Suppressor macrophage treated with lipopolysaccharide for 1 hour (primary cell): ENCODE measurements around the gene LAMP1.
"Not testable (repeated sequence)": the region's sequence is repeated elsewhere in the genome, so short reads cannot be mapped to it uniquely, and the experiment has no call there.

Experiments
- DNase-seq, 3 donors: peaks; one replicate each; pipeline ENCODE4 v3.0.0-alpha.2; 2020 to 2022

The LAMP1 gene

DNA sequence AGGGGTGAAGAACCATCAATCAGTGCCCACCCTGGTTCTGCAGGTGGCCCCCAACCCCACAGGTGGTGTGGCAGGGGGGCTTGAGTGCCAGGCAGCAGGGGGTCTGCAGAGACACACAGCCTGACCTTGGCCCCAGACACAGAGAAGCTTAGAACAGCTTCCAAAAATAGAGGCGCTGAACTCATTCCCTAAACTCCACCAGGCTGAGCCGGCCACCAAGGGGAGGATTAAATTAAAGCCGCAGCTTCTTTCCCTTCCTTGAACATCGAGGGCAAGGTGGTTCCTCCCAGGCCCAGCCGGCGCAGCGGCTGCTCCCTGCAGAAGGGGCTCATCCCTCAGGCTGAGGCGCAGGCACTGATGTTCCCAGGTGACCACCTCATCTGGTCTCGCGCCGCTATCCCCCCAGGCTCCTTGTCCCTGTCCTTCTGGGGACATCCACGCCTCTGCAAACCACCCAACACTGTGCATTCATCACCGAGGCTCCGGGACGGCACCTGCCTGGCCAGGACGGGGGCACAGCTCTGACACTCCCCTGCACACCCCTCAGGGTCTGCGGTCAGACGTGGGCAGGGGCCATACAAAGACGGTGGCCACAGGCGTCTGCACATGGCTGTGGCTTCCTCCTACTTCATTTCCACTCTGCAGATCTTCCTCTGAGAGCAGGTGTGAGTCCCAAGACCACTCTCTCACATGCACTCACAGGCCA is 30.9 kb downstream of the LAMP1 start:
- DNase-seq: no peak

DNA sequence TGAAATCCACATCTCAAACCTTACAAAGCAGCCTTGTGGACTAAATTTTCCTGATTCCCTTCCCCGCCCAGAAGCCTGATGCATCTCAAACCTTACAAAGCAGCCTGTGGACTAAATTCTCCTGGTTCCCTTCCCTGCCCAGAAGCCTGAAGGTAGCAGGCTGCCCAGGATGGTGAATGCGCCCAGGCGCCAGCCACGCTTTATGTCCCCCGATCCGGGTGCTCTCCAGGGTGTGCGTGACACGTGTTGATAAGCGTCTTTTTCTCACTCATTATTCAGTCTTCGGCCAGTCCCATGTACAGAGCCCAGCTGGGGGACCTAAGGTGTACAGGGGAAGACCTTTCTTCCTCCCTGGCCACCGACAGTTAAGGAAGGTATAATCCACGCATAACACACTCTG is 31.8 kb downstream of the LAMP1 start:
- no peak for DNase-seq

DNA sequence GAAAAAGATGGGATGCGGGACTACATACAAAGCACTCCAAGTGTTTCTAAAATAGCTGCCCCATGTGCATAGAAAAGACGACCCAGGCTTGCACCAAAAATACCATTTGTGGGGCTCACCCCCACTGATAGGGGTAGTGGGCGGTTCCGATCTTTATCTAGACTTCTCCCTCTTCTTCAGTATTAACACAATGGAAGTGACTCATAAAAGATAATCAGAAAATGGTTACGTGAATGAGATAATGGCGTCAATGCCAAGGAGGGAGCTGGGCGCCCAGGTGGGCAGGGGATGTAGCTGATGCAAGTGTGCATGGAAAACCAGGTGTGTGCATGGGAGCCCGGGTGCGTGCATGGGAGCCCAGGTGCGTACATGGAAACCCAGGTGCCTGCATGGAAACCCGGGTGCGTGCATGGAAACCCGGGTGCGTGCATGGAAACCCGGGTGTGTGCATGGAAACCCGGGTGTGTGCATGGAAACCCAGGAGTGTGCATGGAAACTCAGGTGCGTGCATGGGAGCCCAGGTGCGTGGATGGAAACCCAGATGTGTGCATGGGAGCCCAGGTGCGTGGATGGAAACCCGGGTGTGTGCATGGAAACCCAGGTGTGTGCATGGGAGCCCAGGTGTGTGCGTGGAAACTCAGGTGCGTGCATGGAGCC is 32.7 kb downstream of the LAMP1 start:
- DNase-seq: no peak

DNA sequence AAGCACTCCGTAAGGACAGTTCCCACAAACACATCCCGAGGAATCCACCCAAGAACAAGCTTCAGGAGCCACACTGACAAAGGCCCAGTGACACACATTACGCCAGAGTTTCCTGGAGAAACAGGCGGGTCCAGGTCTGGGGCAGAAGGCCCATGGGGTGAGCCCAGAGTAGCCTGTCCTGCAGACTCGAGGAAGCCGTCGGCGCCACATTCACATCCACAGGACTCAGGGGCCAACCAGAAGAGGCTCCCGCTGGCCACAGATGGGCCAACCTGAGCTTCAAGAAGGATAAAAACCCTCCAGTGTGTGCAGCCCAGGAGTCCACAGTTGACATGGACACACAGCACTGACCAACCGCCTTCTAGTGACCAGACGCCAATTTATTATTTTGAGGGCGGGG is 35.6 kb downstream of the LAMP1 start:
- DNase-seq: no peak

DNA sequence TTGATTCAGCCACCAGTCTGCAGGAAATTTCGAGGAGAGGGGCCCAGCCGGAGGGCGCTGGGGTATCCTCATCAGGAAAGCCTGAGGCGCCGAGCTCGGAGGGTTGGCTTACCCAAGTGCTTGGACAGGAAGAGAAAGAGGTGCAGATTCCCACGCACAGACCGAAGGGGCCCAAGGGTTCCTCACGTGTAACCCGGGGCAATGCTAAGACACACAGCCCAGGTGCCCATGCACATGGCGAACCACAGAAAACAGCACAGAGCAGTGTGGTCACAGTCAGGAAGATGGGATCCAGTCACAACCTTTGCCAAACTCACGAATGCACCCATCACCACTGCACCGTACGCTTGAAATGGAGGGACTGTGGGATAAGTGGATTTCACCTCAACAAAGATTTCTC is 36.0 kb downstream of the LAMP1 start:
- DNase-seq: no peak

DNA sequence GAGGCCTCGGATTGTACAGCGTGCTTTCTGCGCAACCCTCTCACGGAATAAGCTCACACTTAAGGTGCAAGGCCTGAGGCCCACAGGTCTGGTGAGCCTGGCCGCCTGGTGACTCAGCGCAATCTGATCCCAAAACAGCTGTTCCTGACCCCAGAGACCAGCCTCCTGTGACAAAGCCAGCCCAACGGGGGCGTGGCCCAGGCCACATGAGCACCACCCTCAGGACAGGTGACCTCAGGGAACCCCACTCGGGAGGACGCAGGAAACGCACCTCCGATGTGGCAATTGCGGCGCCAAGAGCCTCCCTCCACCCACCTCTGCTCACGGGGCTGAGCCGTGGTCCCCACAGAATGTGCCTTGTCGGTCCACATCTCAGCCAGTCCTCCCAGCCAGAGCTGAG is 40.5 kb downstream of the LAMP1 start:
- no peak for DNase-seq

DNA sequence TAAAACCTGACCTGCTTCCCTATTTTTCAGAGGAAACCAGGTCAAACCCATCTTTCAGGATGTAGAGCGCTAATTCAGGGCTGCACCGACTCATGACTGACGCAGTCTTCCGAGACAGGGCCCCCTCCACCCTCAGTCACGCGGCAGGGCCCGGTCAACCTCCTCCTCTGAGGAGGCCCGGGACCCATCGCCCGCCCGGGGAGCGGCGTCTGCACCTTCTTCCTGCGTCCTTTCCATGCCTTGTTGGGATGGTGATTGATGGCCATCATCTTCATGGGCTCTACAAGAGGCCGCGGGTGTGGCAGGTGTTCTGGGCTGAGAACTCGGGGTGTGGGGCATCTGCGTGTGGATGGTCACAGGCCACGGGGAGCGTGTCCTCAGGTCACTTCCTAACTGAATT is 40.9 kb downstream of the LAMP1 start:
- DNase-seq: no peak

DNA sequence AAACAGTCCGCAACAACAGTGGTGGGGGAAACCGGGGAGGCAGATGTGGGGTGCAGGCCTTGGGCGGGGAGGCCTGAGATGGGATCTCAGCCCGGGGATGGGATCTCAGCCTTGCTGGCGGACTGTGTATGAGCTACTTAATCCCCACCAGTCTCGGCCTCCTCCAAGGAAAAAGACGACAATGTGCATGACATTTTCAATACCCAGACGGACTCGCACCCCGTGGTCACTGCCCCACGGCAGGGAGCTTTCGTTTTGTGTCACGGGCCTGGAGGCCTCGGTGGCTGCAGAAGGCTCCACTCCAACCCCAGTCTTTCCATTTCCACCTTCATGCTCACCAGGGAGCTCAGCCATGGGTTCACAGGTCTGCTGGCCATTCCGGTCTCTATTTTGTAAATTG is 41.4 kb downstream of the LAMP1 start:
- DNase-seq: no peak

DNA sequence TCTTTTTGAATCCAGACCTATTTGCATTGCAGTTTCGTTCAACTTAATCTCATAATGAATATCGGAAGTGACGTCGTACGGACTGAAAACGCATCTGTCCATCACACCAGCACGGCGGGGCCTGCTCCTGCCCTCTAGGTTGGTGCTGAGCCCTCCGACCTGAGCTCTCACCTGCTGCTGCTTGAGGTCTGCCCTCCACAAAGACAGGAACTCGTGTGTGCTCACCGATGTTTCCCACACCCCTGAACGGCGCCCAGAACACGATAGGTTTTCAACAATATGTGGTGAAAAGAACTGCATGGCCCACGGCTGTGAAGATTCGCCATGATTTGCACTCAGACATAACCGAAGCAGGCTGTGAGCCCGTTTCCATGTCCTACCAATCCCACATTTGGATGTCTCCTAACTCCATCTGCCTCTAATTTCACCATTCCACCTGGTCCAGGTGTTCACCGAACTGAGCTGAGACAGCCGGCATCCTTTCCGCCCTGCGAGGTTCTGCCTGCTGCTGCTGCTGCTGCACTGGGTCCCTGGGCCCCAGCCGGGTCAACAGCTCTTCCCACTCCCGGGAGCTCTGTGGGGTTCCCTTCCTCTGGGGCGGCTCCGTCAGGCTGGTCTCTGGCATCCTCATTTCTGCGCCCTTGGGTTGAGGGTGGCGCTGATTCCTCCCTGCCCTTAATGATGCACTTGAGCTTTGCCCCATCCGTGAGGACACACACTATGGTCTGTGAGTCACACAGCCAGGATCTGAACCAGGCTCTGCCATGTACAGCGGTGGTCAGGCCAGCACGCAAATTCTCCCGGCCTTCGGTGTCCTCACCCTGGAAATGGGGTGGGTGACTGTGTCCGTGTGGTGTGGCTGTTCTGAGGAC is 46.0 kb downstream of the LAMP1 start:
- DNase-seq: no peak

DNA sequence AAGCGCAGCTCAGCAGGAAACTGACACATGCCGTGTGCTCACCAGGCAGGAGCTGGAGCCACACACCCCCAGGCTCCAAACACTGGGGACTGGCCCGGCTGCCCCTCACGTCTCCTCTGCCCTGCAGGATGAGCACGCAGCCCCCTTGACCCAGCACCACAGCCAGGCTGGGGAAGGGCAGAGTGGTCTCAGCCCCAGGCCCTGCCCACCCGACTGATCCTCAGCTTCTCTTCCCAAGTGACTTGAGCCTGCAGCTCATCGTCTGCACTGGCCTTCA is 46.6 kb downstream of the LAMP1 start:
- DNase-seq: no peak

DNA sequence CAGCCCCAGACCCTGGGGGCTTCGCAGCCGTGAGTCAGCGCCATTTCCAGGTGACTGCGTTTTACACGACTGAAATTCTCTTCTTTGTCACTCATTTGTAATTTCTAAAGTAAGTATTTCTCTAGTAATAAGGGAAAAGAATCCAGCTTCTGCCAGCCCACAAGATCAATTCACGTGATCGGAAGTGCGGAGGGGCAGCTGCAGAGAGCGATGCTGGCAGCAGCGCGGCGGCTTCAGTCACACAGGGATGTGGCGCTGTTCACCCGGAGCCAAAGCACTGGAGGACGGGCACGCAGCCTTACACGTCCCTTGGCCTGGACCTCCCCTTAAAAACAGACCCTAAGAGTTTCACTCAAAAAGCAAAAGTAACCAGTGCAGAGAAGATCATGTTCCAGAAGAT is 48.4 kb downstream of the LAMP1 start:
- DNase-seq: no peak

DNA sequence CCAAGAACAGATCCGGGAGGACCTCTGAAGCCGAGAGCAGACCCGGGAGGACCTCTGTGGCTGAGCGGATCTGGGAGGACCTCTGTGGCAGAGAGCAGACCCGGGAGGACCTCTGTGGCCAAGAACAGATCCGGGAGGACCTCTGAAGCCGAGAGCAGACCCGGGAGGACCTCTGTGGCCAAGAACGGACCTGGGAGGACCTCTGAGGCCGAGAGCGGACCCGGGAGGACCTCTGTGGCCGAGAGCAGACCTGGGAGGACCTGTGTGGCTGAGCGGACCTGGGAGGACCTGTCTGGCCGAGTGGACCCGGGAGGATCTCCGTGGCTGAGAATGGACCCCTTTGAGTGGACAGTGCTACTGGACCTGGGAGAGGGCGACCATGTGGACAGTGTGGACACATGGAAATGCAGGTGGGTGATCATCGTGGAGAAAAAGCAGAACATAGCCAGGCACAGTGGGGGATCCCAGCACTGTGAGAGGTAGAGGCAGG is 50.7 kb downstream of the LAMP1 start:
- DNase-seq: not testable (repeated sequence)

DNA sequence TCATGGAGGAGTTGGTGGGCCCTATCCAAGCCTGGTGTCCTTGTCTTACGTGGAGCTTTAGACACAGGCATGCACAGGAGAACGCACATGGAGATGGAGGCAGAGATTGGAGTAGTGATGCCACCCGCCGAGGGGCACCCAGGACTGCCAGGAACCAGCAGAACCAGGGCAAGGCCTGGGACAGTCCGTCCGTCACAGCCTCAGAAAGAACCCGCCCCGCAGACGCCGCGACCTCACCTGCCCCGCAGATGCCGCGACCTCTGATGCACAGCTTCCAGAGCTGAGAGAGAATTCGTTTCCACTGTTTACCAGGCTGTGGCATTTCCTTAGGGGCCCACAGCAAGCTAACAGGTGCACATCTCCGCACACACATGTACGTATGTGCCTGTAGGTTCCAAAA is 51.6 kb downstream of the LAMP1 start:
- no peak for DNase-seq

DNA sequence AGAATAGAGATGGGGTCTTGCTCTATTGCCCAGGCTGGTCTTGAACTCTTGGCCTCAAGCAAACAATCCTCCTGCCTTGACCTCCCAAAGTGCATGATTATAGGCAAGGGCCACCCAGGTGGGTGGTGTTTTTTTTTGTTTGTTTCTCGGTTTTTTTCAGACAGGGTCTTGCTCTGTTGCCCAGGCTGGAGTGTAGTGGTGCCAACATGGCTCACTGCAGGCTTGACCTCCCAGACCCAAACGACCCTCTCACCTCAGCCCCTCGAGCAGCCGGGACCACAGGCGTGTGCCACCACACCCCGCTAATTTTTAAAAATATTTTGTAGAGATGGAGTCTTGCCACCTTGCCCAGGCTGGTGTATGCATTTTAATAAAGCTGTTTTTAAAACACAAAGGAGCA is 52.0 kb downstream of the LAMP1 start:
- no peak for DNase-seq

DNA sequence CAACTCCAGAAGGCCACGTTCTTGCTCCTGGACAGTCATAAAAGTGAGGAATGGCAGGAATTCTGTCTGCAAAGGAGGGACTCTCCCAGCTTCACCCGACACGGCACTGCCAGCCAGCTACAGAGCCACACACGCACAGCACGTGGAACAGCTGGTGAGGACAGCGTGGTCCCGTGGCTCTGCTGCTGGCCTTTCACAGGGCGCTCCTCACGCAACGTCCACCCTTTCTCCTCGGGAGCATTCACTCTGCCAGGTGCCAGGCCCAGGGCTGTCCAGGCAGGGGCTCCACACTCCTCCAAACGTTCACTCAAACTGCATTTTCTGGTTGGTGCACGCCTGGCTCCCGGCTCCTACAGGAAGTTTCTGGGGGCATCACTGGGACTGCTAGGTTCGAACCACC is 52.5 kb downstream of the LAMP1 start:
- no peak for DNase-seq

DNA sequence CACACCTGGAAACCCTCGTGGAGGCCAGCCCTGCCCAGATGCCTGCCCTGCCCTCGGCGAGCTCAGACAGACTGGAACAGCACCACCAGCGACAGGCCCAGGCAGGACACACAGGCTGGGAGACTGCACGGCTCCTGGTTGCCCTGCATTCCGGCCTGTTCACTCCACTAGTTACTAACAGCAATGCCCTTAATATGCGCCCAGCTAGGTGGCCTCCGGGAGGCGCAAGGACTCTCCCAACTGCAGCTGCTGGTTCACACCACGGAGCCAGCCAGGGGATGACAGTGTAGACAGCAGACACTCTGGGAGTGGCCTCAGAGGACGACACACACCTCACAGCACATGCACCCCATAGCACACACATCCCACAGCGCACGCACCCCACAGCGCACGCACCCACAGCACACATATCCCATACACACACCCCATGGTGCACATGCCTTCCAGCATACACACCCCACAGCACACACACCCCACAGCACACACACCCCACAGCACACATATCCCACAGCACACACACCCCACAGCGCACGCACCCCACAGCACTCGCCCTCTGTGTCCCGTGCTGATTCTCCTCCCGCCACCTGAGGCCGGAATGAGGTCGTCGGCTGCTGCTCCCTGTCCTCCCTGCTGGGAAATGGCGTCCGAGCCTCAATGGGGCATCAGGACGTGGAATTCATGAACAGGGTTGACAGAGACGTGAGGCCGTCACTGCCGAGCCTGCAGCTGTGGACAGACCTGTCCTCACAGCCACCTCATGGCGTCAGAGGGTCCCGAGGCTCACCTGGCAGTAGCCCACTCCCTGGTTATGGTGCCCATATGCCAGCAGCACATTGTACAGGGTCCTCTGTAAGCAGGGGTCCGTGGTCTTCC is 53.3 kb downstream of the LAMP1 start:
- DNase-seq: no peak

DNA sequence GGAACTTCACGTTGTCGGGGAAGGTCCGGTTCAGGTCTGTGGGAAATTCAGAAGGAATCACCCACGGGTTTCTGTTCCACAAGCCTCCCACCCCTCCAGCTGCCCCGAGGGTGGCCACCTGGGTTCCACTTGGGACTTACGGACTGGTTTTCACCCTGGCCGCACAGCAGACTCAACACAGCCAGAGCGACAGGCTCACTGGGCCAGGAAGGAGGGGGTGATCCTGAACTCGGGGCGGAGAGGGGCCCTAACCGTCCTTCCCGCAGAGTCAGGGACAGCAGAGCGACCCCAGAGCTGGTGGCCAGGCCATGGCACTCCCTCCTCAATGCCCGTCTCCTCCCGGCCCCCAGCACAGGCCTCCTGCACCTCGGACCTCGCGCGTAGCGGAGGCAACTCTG is 53.9 kb downstream of the LAMP1 start:
- DNase-seq: no peak

DNA sequence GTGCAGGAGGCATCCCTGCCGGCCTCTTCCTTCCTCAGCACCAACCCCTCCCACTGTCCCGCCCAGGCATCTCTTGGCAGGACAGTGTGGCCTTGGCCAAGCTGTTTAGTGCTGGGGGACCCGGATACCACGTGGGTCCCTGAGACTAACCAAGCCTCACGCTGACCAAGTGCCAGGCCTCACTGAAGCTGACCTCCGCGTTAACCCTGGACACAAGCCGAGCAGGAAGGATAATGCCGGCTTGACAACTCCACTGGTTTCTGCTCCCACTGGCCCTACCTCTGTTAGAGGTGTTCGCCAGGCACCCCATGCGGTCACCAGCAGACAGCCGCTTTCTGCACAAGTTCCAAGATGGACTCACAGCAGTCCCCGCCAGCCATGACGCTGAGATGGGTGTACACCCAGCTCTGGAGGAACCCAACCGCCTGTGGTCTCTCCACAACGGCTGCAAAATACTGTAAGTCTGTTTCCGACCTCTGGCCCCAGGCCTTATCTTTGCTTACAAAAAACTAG is 54.5 kb downstream of the LAMP1 start:
- DNase-seq: no peak

DNA sequence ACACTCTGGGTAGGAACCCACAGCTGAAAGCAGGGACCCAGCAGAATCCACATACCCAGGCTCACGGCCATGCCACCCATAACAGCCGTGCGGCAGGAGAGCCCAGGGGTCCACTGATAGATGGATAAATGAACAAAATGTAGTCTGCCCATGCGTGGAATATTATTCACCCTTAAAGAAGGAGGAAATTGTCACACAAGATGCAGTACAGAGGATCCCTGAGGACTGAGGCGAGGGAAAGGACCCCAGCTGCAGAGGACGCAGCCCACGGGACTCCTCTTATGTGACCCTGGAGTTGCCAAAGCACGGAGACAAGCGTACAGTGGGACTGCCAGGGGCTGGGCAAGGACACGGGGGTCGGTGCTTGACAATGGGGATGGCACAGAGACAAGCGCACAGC is 56.2 kb downstream of the LAMP1 start:
- DNase-seq: no peak

DNA sequence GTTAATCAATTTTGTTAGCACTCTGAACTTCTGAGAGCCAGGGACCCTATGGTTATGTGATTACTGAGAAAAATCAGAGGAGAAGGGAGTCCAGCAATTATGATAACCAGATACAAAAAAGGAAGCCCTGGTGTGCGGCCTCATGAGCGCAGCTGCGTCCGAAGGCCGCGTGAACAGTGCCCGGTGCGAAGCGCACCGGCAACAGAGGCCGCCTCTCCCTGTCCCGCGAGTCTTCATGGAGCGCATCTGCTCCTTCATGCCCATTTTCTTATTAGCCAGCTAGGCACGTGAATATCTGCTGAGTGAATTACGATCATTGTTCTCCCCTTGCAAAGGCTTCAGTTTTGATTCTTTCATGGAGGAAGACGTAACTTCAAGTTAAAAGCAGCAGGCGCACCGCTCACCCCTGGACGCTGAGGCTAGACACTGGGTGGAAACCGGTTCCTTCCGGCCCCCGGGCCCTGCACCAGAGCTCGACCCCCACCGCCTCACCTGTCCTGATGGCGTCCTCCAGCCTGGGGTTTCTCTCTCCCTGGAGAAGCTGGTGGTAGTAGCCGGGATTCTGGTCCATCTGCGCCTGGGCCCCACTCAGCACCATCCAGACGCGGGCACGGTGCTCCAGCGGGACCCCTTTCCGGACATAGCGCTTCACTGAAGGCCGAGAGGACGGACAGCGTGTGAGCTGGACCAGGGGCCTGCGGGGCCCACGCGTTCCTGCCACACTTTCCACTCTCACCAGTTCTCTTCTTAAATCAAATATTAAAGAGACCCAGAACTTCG is 58.0 kb downstream of the LAMP1 start:
- DNase-seq: no peak

DNA sequence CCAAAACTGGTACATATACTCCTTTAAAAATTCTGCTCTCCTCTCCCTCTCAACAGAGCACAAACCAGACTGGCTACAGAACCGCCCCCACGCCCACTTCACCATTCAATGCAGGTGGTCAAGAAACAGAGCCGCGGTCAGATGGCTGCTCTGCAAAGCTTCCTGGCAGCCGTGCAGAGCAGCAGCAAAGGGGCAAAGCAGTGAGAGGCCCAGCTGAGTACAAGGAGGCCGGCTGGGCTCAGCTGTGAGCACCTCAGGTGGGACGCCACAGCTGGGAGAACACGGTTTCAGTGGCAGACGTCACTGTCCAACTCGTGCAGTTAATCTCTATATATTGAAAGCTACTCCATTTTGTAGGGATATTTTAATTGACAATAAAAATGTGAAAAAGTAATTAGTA is 58.6 kb downstream of the LAMP1 start:
- DNase-seq: no peak

DNA sequence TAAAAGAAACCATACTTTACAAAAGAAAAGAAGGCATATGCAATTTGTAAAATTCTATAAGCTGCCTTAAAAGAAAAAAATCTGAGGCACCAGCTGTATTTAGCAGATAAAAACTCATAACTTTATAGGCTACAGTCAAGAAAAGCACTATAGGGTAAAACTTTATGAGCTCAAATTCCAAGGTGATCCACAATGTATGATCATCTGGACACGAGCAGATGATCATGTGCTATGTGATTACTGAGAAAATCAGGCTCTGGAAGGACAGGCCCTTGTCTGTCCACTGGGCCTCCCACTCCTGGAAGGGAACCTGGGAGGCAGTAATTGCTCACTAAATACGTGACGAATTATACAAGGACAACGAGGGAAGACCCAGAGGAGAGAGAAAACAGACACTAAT is 59.6 kb downstream of the LAMP1 start:
- DNase-seq: no peak
